ENCODE results near the gene CACNA1E.

Gene CACNA1E

GRCh38 chr1:181645171-181645570 is 161.9 kb downstream of the CACNA1E start:
- DNase-seq: no peak

- no peak for DNase-seq
These were observed 163.4 kb downstream of the CACNA1E start for GRCh38 chr1:181646710-181647109.

DNA sequence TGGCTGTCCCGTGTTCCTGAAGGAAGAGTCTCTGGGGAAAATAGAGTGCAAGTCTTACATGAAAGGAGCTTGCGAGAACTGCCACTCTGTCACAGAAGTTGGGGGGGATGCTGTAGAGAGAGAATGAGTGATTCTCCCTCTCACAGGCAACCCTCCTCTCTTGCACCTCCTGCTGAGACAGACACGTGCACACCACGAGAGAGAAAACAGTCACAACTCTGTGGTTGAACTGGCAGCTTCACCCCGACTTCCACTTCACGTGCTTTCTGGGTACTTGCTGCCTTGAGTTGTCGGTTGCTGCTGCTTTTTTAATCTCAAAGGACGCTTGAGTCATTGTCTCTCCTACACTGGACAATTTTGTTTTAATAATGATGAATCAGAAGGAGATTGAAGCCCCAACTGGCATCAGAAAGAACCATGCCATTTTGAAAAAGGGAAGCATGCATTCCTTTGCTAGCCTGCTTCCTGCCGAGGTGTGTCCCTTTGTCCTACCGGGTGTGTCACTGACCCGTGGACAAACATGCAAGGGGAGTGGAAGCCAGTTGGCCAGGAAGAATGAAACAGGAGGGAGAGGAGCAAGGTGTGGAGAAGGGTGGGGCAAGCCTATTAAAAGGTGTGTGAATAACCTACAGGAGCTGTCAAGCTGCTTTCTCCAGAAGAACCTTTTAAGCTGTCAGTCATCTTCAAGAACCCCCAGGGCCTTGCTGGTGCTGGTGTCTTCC is 164.2 kb downstream of the CACNA1E start:
- no peak for DNase-seq

GRCh38 chr1:181651276-181651675 is 168.0 kb downstream of the CACNA1E start:
- no peak for DNase-seq

GRCh38 chr1:181655756-181656155 is 172.4 kb downstream of the CACNA1E start:
- DNase-seq: no peak

DNA sequence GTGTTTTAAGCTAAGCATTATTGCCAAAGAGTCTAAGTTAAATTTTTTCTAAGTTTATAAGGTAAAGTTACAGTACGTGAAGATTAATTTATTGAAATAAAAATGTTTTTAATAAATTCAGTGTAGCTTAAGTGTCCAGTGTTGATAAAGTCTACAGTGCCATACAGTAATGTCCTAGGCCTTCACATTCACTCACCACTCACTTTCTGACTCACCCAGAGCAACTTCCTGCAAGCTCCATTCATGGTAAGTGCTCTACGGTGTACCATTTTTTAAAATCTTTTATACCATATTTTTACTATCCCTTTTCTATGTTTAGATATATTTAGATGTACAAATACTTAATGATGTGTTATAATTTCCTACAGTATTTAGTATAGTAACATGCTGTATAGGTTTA is 173.2 kb downstream of the CACNA1E start:
- DNase-seq: no peak

DNA sequence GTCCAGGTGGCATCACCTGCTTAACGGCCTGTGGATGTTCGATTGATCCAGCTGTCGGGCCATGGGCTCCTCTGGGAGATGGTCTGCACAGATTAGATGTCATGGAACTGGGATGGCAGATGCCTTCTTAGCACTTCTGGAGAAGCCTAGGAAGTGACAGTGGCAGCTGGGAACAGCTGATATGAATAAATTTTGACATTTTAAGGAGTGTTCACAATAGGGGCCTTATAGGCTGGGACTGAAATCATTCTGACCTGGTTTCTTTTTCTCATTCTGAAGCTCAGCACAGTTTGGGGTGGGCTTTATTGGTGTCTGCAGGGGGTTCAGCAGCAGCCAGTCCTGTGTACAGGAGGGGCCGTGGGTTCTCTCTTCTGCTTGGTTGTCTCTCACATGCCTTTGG is 175.3 kb downstream of the CACNA1E start:
- no peak for DNase-seq

GRCh38 chr1:181659321-181659957 is 176.1 kb downstream of the CACNA1E start:
- DNase-seq: no peak

- no peak for DNase-seq
These were observed 177.3 kb downstream of the CACNA1E start for GRCh38 chr1:181660621-181661020.

DNA sequence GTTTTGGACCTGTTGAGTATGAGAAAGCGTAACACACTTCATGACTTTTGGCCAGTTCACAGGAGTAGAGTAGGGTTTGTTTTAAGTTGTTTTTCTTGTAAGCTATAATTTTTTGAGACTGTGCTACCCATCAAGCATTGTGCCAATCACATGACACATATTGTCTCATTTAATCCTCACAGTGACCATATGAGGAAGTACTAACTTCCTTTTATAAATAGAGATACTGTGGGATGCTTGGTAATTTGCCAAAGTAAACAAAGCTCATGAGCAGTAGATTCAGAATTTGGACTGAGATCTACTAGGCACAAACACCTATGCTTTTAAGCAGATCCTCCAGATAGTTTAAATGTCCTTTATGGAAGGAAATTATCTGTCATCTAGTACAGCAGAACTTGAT is 178.3 kb downstream of the CACNA1E start:
- DNase-seq: no peak

DNA sequence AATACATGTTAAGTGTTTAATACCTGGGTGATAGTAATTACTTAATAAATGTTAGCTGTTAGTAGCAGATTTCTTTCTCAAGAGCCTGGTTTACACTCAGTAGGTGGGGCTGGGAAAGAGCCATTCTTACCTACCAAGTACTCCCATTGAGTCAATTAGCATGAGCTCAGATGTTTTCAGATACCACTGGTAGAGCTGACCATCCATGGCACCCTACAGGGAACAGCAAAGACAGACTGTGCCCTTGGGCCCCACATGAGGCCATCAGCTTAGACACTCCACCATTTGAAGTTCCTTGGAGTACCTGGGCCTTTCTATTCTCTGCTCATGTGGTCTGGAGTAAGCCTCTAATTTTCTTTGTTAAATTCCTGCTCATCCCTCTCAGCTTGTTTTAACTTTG is 179.3 kb downstream of the CACNA1E start:
- DNase-seq: no peak

DNA sequence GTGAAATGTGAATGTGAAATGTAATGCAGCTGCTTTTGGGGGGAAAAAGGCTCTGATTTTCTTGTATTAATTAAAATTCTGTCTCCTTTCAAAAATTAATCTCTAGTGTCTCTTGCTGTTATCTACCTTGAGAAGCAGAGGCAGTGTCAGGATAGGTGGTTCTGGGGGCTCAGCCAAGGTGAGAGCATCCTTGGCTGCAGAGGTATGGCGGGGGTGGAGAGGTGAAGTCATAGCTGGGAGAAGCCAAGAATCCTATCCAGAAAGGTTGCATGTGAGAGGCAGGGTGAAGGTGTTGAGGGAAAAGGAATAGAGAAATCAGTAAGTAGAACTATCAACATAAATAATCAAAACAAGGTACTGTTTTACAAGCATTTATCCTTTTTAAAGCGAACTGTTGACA is 181.2 kb downstream of the CACNA1E start:
- no peak for DNase-seq

- DNase-seq: no peak
These were observed 185.9 kb downstream of the CACNA1E start for GRCh38 chr1:181669246-181669645.

- no peak for DNase-seq
These were observed 191.3 kb downstream of the CACNA1E start for GRCh38 chr1:181674617-181675016.

DNA sequence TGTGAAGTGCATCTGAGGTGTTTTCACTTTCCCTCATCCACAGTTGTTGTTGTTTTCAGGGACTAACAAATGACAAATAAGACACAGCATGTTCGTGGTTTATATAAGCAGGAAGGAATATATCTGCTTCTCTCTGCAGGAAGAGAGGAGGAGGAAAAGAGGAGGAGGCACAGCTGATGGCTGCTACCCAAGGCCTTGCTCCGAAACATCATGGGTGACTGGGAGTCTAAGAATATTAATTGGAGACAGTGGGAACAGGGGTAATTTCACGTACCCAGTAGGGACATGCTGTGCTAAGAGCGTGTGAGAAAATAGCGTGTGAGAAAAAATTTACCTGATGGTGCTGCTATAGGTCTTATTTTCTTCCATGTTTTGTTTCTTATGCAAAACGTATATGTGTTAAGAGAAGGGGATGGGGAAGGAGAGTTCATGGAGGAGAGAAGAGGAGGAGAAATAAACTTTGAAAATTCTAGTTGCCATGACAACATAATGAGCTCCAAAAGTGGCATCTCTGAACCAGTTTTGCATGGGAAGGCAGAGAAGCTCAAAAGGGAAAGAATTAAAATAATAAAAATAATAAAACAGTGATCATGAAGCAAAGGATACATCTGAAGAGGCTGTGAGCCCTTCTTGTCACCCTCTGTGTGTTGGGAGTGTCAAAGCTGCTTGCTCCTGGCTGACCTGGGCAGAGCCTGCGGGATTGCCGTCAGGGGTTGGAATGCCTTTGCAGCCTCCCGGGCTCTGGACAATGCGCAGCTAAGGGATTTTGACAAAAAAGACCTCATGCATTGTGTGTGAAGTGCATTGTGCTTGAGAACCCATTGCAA is 192.0 kb downstream of the CACNA1E start:
- no peak for DNase-seq

- DNase-seq: no peak
These were observed 192.5 kb downstream of the CACNA1E start for GRCh38 chr1:181675918-181676190.

DNA sequence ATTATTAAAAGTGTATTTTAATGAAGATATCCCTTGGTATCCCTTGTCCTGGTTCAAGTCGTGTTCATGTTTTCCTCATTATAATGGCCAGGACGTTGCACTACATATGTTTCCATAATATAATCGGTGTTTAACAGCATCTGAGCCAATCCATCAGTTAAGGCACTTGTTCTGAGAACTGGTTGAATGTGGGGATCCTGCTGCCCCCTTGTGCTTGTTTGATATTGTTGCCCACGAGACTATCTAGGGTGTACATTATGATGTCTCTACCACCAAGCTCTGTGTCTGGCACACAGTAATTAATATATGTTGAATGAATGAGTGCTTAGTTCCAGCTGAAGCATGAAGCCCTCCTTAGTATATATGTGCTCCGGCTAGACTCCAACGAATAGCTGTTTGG is 193.0 kb downstream of the CACNA1E start:
- no peak for DNase-seq

DNA sequence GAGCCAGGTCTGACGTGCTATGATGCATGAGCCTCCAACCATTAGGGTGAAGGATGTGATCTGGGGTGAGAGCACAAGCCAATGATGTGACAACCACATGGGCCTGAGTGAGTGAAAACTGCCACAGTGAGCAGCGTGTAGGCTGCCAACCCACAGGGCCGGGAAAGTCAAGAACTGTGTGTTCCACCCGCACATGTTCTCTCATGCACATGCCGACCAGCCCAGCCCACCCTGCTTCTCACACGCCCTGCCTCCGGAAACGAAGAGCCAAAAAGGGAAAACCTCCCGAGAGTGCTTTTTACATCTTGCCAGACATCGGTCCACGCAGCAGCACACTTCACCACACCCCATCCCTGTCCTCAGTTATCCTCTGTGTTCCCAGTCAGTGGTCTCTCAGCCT is 197.0 kb downstream of the CACNA1E start:
- DNase-seq: no peak

GRCh38 chr1:181680871-181681270 is 197.6 kb downstream of the CACNA1E start:
- DNase-seq: no peak

DNA sequence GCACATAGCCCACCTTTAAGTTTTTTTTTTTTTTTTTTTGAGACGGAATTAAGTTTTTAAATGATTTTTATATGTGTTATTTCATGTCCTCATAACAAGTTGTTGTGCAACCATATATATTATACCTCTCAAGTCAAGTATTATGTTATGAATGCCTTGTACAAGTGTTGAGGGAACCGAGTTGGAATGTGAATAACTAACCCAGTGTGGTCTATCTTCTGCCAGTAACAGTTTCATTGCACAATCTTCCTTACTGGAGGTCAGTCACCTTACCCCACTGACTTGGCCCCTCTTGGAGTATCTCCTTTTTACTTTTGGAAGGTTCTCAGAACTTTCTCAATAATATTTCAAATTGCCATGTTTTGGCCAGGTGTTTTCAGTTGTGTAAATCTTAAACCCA is 201.9 kb downstream of the CACNA1E start:
- no peak for DNase-seq

DNA sequence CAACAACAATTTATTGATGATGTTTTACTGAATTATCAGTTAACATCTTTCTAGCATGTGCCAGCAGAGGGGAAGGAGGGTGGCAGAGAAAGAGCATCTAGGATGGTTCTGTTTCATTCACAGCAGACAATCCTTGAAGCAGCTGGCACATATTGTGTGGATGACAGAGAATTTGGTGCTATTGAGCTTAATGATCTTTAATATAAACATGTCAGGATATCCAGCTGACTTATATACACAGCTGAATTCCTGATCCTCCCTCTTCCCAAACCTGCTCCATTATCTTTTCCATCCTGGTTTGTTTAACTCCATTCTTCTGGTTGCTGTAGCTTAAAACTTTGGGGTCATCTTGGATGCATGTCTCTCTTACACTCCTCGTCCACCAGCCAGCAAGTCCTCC is 218.6 kb downstream of the CACNA1E start:
- no peak for DNase-seq

DNA sequence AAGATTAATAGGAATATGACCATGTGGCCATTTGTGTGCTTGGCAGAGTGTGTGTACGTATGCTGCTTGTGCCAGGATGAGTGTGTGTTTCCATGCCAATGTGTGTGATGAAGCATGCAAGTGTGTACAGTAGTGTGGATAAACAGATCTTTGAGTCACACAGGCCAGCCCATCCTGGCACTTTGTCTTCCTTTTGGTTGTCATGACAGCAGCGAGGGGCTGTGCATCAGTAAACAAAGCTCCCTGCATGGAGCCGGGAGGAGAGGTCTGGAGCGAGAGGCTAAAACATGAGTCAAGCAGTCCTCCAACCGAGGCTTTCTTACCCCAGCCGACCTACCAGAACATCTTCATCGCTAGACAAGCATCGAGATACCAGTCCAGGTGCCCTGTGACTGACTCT is 221.2 kb downstream of the CACNA1E start:
- DNase-seq: no peak

GRCh38 chr1:181711820-181712219 is 228.5 kb downstream of the CACNA1E start:
- no peak for DNase-seq

DNA sequence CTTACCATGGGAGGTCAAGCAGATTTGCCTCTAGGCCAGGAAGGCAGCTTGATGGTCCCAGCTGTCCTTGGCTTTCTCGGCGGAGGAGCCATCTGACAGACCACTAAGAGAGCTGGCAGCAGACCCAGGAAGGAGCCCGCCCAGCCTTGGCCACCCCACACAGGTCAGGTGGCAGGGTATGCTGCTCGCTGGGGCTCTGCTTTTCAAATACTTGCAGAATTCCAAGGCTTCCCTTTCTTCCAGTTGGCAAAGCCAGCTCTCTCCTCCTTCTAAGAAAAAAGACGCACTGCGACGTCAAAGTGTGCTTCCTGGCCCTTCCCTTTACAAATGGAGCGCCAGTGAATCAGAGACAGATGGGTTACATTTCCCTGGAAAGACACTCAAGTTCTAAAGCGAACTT is 229.4 kb downstream of the CACNA1E start:
- no peak for DNase-seq
